ENCODE results near the gene CKB.

CKB gene

GRCh38 chr14:103541709-103542604 is 19.3 kb upstream of the CKB start:
- in situ Hi-C loops (cut with HindIII; ENCODE audit: low sequenced_read_pairs): no loop called here
- no peak overlapping the region for H3K4me3 ChIP-seq (ENCODE audit: low read depth, low read length)
- no peak for DNase-seq (ENCODE audit: low read depth, low spot score)
- TF ChIP-seq CTCF (IDR thresholded peaks at IDR 0.05; ENCODE audit: low read depth, low read length): peak; percentile 7

DNA sequence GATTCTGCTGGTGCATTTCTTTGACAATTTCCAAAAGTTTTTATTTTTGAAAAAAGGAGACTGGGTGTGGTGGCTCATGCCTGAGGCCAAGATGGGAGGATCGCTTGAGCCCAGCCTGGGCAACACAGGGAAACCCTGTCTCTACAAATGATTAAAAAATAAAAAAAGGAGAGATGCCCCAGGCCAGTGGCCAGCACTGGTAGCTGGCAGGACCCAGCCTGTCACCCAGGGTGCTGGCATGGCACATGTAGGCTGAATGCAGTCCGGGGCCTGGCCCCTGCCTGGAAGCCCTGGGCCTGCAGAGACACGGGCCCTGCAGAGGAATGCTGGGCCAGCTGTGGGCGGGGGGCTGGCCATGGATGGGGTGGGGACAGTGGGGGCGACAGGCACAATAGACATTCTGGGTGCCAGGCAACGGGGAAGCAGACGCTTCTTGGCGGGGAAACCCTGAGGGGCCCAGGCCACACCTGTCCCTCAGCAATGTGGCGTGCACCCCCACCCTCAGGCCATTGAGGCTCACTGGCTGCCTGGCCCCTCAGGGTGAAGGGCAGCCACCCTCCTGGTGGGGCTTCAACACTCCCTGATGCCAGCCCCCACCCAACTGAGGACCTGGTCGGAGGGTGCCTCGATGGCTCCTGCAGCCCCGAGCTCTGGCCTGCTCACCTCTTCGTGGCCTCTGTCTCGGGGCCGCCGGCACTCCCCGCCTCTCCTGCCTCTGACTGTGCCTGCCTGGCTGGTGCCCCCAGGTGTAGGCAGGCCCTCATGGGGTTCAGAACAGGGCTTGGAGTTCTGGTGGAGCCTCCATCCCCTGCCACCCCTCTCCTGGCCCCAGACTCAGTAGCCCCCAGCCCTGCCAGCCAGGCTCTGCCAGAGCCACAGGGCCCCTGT is 18.4 kb upstream of the CKB start:
- in situ Hi-C loops (cut with HindIII; ENCODE audit: low sequenced_read_pairs): no loop called here
- no peak overlapping the region for H3K4me3 ChIP-seq (ENCODE audit: low read depth, low read length)
- DNase-seq (ENCODE audit: low read depth, low spot score): no peak
- no peak for TF ChIP-seq CTCF (IDR thresholded peaks at IDR 0.05; ENCODE audit: low read depth, low read length)

- in situ Hi-C loops (cut with HindIII; ENCODE audit: low sequenced_read_pairs): no loop called here
- no peak for TF ChIP-seq CTCF (IDR thresholded peaks at IDR 0.05; ENCODE audit: low read depth, low read length)
- no peak for DNase-seq (ENCODE audit: low read depth, low spot score)
- no peak overlapping the region for H3K4me3 ChIP-seq (ENCODE audit: low read depth, low read length)
Measured at GRCh38 chr14:103539056-103539825, 16.6 kb upstream of the CKB start.

DNA sequence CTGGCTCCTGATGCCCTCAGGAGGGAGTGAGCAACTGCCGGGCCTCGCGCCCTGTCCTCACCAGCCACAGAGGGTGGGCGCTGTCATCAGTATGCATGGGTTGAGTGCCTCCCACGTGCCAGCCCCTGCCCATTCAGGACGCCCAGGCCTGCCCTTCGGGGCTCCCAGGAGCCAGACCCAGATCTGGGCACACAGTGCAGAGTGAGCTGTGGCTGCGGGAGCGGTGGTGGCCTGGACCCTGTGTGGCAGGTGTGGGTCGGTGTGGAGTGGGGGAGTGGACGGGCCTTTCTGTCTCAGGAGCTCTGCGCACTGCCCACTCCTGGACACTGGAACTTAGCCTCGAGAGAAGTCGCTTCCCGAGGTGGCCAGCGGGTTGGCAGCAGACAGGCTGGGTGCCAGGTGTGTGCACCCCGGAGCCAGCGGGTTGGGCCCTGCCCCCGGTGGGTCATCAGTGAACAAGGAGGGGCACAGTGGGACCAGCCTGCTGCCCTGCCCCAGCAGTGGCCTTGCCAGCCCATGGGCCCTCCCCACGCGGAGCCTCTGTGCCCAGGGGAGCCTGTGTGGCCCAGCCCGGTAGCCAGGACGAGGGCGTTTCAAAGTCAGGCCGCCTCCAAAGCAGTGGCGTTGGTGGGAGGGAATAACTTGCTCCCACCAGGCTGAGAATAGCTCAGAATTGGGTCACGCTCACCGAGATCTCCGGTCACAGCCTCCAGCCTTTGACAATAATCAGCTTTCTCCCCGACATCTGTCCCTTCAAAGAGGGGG is 15.8 kb upstream of the CKB start:
- DNase-seq (ENCODE audit: low read depth, low spot score): no peak
- no peak for TF ChIP-seq CTCF (IDR thresholded peaks at IDR 0.05; ENCODE audit: low read depth, low read length)
- no peak overlapping the region for H3K4me3 ChIP-seq (ENCODE audit: low read depth, low read length)
- in situ Hi-C loops (cut with HindIII; ENCODE audit: low sequenced_read_pairs): no loop called here

DNA sequence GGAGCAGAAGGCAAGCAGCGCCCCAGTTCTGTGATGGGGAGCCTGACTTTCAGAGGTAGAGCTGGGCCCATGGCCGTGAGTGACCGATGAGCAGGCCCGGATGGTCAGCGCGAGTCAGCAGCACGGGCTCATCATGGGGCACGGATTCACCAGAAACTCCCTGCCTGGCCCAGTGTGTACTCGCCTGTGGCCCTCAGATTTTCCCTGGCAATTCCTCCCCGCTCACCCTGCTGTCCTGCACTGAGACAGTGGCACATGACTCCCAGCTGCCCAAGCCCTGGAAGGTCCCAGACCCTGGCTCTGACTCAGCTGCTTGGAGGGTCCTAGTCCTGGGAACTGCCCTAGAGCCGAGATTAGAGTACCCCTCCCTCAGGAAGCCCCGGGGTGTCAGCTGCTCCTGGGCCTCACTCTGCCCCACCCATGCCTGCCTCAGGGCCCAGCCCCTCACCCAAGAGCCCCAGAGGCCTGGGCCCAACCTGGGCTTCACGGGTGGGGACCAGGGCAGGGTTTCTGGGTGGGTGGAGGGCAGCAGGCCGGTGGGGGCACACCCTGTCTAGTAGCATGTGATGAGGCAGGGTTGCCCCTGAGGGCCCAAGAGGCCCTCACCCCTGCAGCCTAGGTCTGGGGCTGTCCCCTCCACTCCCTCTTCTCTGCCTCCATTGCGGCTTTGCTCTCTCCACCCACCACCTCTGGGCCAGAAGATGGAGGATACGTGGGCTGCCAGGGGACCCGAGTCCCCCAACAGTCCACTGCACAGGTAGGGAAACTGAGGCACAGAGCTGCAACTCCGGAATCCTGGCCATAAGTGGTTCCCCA is 14.8 kb upstream of the CKB start:
- in situ Hi-C loops (cut with HindIII; ENCODE audit: low sequenced_read_pairs): no loop called here
- no peak overlapping the region for H3K4me3 ChIP-seq (ENCODE audit: low read depth, low read length)
- no peak for DNase-seq (ENCODE audit: low read depth, low spot score)
- no peak for TF ChIP-seq CTCF (IDR thresholded peaks at IDR 0.05; ENCODE audit: low read depth, low read length)

Measured in astrocyte of the spinal cord (primary cell).